ENCODE results near the gene ADK.

ADK gene

GRCh38 chr10:74377476-74377875, 226.5 kb downstream of the ADK start:
- no peak for DNase-seq

- no peak for DNase-seq
Observed at GRCh38 chr10:74379474-74379873, 228.5 kb downstream of the ADK start.

GRCh38 chr10:74380795-74381194, 229.8 kb downstream of the ADK start:
- DNase-seq, result no peak

GRCh38 chr10:74381291-74381853, 230.4 kb downstream of the ADK start:
- no peak for DNase-seq

- DNase-seq, result no peak
Observed at GRCh38 chr10:74382663-74383062, 231.6 kb downstream of the ADK start.

GRCh38 chr10:74383642-74384041, 232.6 kb downstream of the ADK start:
- no peak for DNase-seq

GRCh38 chr10:74384615-74385183, 233.7 kb downstream of the ADK start:
- DNase-seq, result no peak

GRCh38 chr10:74388801-74389200, 237.8 kb downstream of the ADK start:
- DNase-seq, result no peak

GRCh38 chr10:74391786-74392185, 240.8 kb downstream of the ADK start:
- no peak for DNase-seq

GRCh38 chr10:74394416-74394969, 243.5 kb downstream of the ADK start:
- DNase-seq, result no peak

- DNase-seq, result no peak
Observed at GRCh38 chr10:74400186-74400585, 249.2 kb downstream of the ADK start.

GRCh38 chr10:74406006-74406405, 255.0 kb downstream of the ADK start:
- DNase-seq, result no peak

GRCh38 chr10:74415146-74415839, 264.3 kb downstream of the ADK start:
- DNase-seq, result no peak

GRCh38 chr10:74417397-74417796, 266.4 kb downstream of the ADK start:
- no peak for DNase-seq

- peak; percentile 75 for DNase-seq
Observed at GRCh38 chr10:74418285-74418872, 267.4 kb downstream of the ADK start.

- no peak for DNase-seq
Observed at GRCh38 chr10:74419491-74419951, 268.5 kb downstream of the ADK start.

GRCh38 chr10:74419958-74420375, 268.9 kb downstream of the ADK start:
- peak; percentile 12 for DNase-seq

GRCh38 chr10:74424565-74424964, 273.5 kb downstream of the ADK start:
- no peak for DNase-seq

- no peak for DNase-seq
Observed at GRCh38 chr10:74425456-74426001, 274.5 kb downstream of the ADK start.

- no peak for DNase-seq
Observed at GRCh38 chr10:74431816-74432215, 280.8 kb downstream of the ADK start.

GRCh38 chr10:74432841-74433594, 282.0 kb downstream of the ADK start:
- DNase-seq, result no peak

- DNase-seq, result no peak
Observed at GRCh38 chr10:74433595-74433956, 282.6 kb downstream of the ADK start.

- no peak for DNase-seq
Observed at GRCh38 chr10:74433993-74434392, 283.0 kb downstream of the ADK start.
